ENCODE data around the gene SECISBP2L.

- TF ChIP-seq, protein P1, sequence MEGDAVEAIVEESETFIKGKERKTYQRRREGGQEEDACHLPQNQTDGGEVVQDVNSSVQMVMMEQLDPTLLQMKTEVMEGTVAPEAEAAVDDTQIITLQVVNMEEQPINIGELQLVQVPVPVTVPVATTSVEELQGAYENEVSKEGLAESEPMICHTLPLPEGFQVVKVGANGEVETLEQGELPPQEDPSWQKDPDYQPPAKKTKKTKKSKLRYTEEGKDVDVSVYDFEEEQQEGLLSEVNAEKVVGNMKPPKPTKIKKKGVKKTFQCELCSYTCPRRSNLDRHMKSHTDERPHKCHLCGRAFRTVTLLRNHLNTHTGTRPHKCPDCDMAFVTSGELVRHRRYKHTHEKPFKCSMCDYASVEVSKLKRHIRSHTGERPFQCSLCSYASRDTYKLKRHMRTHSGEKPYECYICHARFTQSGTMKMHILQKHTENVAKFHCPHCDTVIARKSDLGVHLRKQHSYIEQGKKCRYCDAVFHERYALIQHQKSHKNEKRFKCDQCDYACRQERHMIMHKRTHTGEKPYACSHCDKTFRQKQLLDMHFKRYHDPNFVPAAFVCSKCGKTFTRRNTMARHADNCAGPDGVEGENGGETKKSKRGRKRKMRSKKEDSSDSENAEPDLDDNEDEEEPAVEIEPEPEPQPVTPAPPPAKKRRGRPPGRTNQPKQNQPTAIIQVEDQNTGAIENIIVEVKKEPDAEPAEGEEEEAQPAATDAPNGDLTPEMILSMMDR (IDR thresholded peaks at IDR 0.05) = no peak
- no peak for TF ChIP-seq POLR2A (IDR thresholded peaks at IDR 0.05)
These were observed 1.3 kb downstream of the SECISBP2L start for GRCh38 chr15:49044766-49045606.

Data from right lobe of liver (tissue), 4 donors.